HL-60 (cell line): ENCODE data around the gene LRRC4C.

Experiments
- DNase-seq, 2 experiments: peaks; one replicate each; pipeline ENCODE4 v3.0.0-alpha.2; 2010 to 2020; ENCODE audit warnings: low read depth in 1 of 2, low spot score in 1 of 2
- H3K27ac ChIP-seq: fragments of 250-450 bp; sonication (Bioruptor Pico); replicated peaks from 2 replicates; pipeline ENCODE4 v1.5.1; 2020; ENCODE audit warnings: mild to moderate bottlenecking, moderate library complexity
- H3K27me3 ChIP-seq: fragments of 250-450 bp; sonication (Bioruptor Pico); 2 replicates; pipeline ENCODE4 v1.5.1; 2021; ENCODE audit warnings: mild to moderate bottlenecking, moderate library complexity; ENCODE audit not compliant: insufficient read depth, poor library complexity, severe bottlenecking
- H3K4me3 ChIP-seq: replicated peaks from 2 replicates; pipeline ENCODE4 v1.5.1; 2011; ENCODE audit warnings: mild to moderate bottlenecking, control low read depth, low read length; ENCODE audit not compliant: insufficient read depth
- CTCF ChIP-seq: IDR thresholded peaks from one replicate; pipeline ENCODE4 v1.5.1; 2011; ENCODE audit warnings: low read length, control low read depth, inconsistent platforms; ENCODE audit not compliant: insufficient read depth
- GABPA ChIP-seq: IDR thresholded peaks from 2 replicates; pipeline ENCODE4 v1.6.1; 2012; ENCODE audit warnings: low read depth
- POLR2AphosphoS5 ChIP-seq: IDR thresholded peaks from 2 replicates; pipeline ENCODE4 v1.6.1; 2012; ENCODE audit warnings: low read depth
- SPI1 ChIP-seq: IDR thresholded peaks from 2 replicates; pipeline ENCODE4 v1.6.1; 2012; ENCODE audit warnings: low read depth, mild to moderate bottlenecking, borderline replicate concordance
- TF ChIP-seq, protein P1 (sequence below): IDR thresholded peaks from 2 replicates; pipeline ENCODE4 v1.6.1; 2012; ENCODE audit warnings: low read depth; ENCODE audit not compliant: insufficient replicate concordance

Gene LRRC4C

GRCh38 chr11:41486424-41486823 is 27.0 kb upstream of the LRRC4C start:
- TF ChIP-seq SPI1 (no peak), CTCF (no peak), GABPA (no peak), POLR2AphosphoS5 (no peak)
- TF ChIP-seq, protein P1, sequence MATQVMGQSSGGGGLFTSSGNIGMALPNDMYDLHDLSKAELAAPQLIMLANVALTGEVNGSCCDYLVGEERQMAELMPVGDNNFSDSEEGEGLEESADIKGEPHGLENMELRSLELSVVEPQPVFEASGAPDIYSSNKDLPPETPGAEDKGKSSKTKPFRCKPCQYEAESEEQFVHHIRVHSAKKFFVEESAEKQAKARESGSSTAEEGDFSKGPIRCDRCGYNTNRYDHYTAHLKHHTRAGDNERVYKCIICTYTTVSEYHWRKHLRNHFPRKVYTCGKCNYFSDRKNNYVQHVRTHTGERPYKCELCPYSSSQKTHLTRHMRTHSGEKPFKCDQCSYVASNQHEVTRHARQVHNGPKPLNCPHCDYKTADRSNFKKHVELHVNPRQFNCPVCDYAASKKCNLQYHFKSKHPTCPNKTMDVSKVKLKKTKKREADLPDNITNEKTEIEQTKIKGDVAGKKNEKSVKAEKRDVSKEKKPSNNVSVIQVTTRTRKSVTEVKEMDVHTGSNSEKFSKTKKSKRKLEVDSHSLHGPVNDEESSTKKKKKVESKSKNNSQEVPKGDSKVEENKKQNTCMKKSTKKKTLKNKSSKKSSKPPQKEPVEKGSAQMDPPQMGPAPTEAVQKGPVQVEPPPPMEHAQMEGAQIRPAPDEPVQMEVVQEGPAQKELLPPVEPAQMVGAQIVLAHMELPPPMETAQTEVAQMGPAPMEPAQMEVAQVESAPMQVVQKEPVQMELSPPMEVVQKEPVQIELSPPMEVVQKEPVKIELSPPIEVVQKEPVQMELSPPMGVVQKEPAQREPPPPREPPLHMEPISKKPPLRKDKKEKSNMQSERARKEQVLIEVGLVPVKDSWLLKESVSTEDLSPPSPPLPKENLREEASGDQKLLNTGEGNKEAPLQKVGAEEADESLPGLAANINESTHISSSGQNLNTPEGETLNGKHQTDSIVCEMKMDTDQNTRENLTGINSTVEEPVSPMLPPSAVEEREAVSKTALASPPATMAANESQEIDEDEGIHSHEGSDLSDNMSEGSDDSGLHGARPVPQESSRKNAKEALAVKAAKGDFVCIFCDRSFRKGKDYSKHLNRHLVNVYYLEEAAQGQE, result no peak
- no peaks in the 10 kb centered on the region for H3K27me3 ChIP-seq
- no peak overlapping the region for H3K4me3 ChIP-seq
- H3K27ac ChIP-seq, result no peak overlapping the region
- no peak for DNase-seq

- Histone ChIP-seq H3K4me3 (no peak overlapping the region), H3K27ac (no peak overlapping the region), H3K27me3 (no peaks in the 10 kb centered on the region)
- no peak for DNase-seq
- TF ChIP-seq GABPA (no peak), POLR2AphosphoS5 (no peak), SPI1 (no peak), CTCF (no peak)
- TF ChIP-seq, protein P1, result no peak
Measured at GRCh38 chr11:41483956-41484355, 24.5 kb upstream of the LRRC4C start.

- Histone ChIP-seq H3K4me3 (no peak overlapping the region), H3K27ac (no peak overlapping the region), H3K27me3 (no peaks in the 10 kb centered on the region)
- TF ChIP-seq GABPA (no peak), CTCF (no peak), SPI1 (no peak), POLR2AphosphoS5 (no peak)
- TF ChIP-seq, protein P1, result no peak
- DNase-seq, result no peak
Measured at GRCh38 chr11:41479179-41479578, 19.7 kb upstream of the LRRC4C start.
